Pancreas (tissue), 10 donors: Measurements from ENCODE around the gene PGPEP1. TPM values are rescaled to one million over a fixed set of nuclear protein-coding genes. Genes with fewer than 3 reads are reported as not detected.
A peak's percentile ranks its signal among the peaks of the same experiment; 100 is the strongest.

Source experiments
- ATAC-seq, 4 donors: fragments of 200-7000 bp; cut with Tn5 transposase; one replicate each; pipeline versions ENCODE4 v1.8.0 to v1.9.1; 2020; ENCODE audit warnings: mild to moderate bottlenecking in 4 of 4, moderate library complexity in 4 of 4
- DNase-seq, 6 donors: peaks; one replicate each; pipeline ENCODE4 v3.0.0-alpha.2; 2020
- FAIRE-seq: peaks from 2 replicates; lab custom pipeline; 2012; peaks lifted over from hg19 to GRCh38; lab: Jason Lieb, UNC
- H3K27ac ChIP-seq, 4 donors: fragments of 200-600 bp; sonication (generic); 1 replicate in 3 of 4; 2 replicates in 1 of 4; pipeline versions ENCODE4 v1.5.0 to v1.8.0; 2020
- H3K27me3 ChIP-seq, 4 donors: fragments of 200-600 bp; one replicate each; pipeline ENCODE4 v1.8.0; 2021
- H3K36me3 ChIP-seq, 3 donors: fragments of 200-600 bp; sonication (generic) in 1 of 3; one replicate each; pipeline versions ENCODE4 v1.5.0 to v1.8.0; 2020 to 2021
- H3K4me1 ChIP-seq, 3 donors: fragments of 200-600 bp; one replicate each; pipeline ENCODE4 v1.8.0; 2021
- H3K4me3 ChIP-seq, 4 donors: fragments of 200-600 bp; sonication (generic) in 2 of 4; one replicate each; pipeline versions ENCODE4 v1.5.0 to v1.8.0; 2020 to 2021
- H3K9me3 ChIP-seq, 4 donors: fragments of 200-600 bp; one replicate each; pipeline ENCODE4 v1.8.0; 2021
- CTCF ChIP-seq, 4 donors: fragments of 200-600 bp; sonication (generic) in 3 of 4; IDR thresholded peaks; one replicate each; pipeline versions ENCODE4 v1.5.0 to v1.8.0; 2021; ENCODE audit warnings: antibody characterized with exemption in 4 of 4
- WGBS, 2 donors: extraction: QIAGEN DNeasy Blood & Tissue Kit; methylation state at CpG; one replicate each; pipeline ENCODE4 v1.1.7; 2013; 5-methylcytosine and 5-hydroxymethylcytosine counted together
- intact Hi-C, 3 donors: fragments of 100-400 bp; cut with DNase I; formaldehyde crosslinking; loops; one replicate each; pipeline versions ENCODE4 v1.11.1 to v1.14.2; 2022
- polyA plus RNA-seq, 2 donors: library from polyadenylated mRNA; stranded (reverse); fragments of 200-250 nt; gene quantifications; one replicate each; pipeline ENCODE4 v1.2.3, GENCODE V29; 2013
- total RNA-seq, 6 donors: library from RNA; stranded (reverse); fragmentation: NEBNext Ultra II Directional in 4 of 6; extraction: Animal tissue kit (Norgen Biotek cat#: 25700) in 4 of 6; gene quantifications; one replicate each; pipeline versions ENCODE4 v1.2.1 to v1.2.4, GENCODE V29; 2021 to 2023
- donor health status: healthy with polysubstance abuse.
- donor health status: DM: no; HTN: no; CAD: no; lungs with moderate emphysema.
- donor health status: DM: no; HTN: no; CAD: no.
- donor health status: control.
- donor health status: control.
- donor health status: Bipolar disorder and iron deficiency.
- donor health status: DM: yes; HTN: yes; CAD: no.
- donor health status: DM: no; HTN: no; CAD: no.
- donor health status: DM: no; HTN: no; CAD: no.
- donor health status: DM: yes; HTN: yes; CAD: no.

PGPEP1 gene
- total and polyA plus RNA-seq, 8 donors = 10.4 to 44.4 (median 36.7) TPM

GRCh38 chr19:18292810-18293641, 47.4 kb upstream of the PGPEP1 start:
- Histone ChIP-seq H3K27me3 (no peaks in the 10 kb centered on the region), H3K36me3 (no peaks in the 10 kb centered on the region), H3K4me3 (peak overlapping the region; percentile 29 to 73 (median 48)), H3K4me1 (peaks cover 0 to 4% (median 0%) of the 10 kb centered on the region in 3 donors), H3K27ac (peak overlapping the region; percentile 91 to 98 (median 94)), H3K9me3 (no peaks in the 10 kb centered on the region)
- 10% methylated on average over 29 to 31 of the region's 31 CpGs for whole genome bisulfite sequencing, 2 donors
- no peak for TF ChIP-seq CTCF (IDR thresholded peaks at IDR 0.05)
- DNase-seq (peak; percentile 50 to 85 (median 78)), ATAC-seq (peak; percentile 43 to 58 (median 52)), FAIRE-seq (no peak)
- intact Hi-C loops = no loop called here

- TF ChIP-seq CTCF (IDR thresholded peaks at IDR 0.05) = no peak
- no peak for FAIRE-seq
- Histone ChIP-seq H3K36me3 (no peaks in the 10 kb centered on the region), H3K4me3 (no peak overlapping the region), H3K9me3 (no peaks in the 10 kb centered on the region), H3K4me1 (peaks cover 0 to 4% (median 0%) of the 10 kb centered on the region in 3 donors), H3K27me3 (no peaks in the 10 kb centered on the region), H3K27ac (peak overlapping the region in 2 of 4 donors; percentile 97 to 98)
- WGBS, 2 donors = 77 to 79% methylated on average over 18 of the region's 18 CpGs
- intact Hi-C loops = no loop called here
- no peak for ATAC-seq
- DNase-seq = no peak
Measured at GRCh38 chr19:18293642-18294466, 46.5 kb upstream of the PGPEP1 start.

GRCh38 chr19:18294467-18294864, 45.9 kb upstream of the PGPEP1 start:
- H3K9me3 ChIP-seq = no peaks in the 10 kb centered on the region
- no peak overlapping the region for H3K27ac ChIP-seq
- no peak for FAIRE-seq
- H3K36me3 ChIP-seq = no peaks in the 10 kb centered on the region
- peak in 1 of 4 donors; percentile 8 for ATAC-seq
- peaks cover 0 to 4% (median 0%) of the 10 kb centered on the region in 3 donors for H3K4me1 ChIP-seq
- peak in 1 of 6 donors; percentile 61 for DNase-seq
- WGBS, 2 donors = 66 to 79% methylated on average over 9 of the region's 9 CpGs
- intact Hi-C loops = no loop called here
- no peak for TF ChIP-seq CTCF (IDR thresholded peaks at IDR 0.05)
- no peaks in the 10 kb centered on the region for H3K27me3 ChIP-seq
- H3K4me3 ChIP-seq = no peak overlapping the region

GRCh38 chr19:18295034-18295451, 45.4 kb upstream of the PGPEP1 start:
- no peak overlapping the region for H3K27ac ChIP-seq
- H3K4me1 ChIP-seq = peaks cover 0 to 4% (median 0%) of the 10 kb centered on the region in 3 donors
- intact Hi-C loops = no loop called here
- TF ChIP-seq CTCF (IDR thresholded peaks at IDR 0.05) = no peak
- H3K9me3 ChIP-seq = no peaks in the 10 kb centered on the region
- no peaks in the 10 kb centered on the region for H3K27me3 ChIP-seq
- DNase-seq (no peak), FAIRE-seq (no peak), ATAC-seq (no peak)
- H3K36me3 ChIP-seq = no peaks in the 10 kb centered on the region
- no peak overlapping the region for H3K4me3 ChIP-seq
- WGBS, 2 donors = 93 to 96% methylated on average over 4 of the region's 4 CpGs
